ENCODE results near the gene PCNX4. TPM values are rescaled to one million over a fixed set of nuclear protein-coding genes. Genes with fewer than 3 reads are reported as not detected.
A peak's percentile ranks its signal among the peaks of the same experiment; 100 is the strongest.

PCNX4 gene
- total RNA-seq, 3 donors from 2014 or later (not counting 1 experiment from before 2014, with no cell fraction given) = 51.7 to 78.3 (median 58.3) TPM

DNA sequence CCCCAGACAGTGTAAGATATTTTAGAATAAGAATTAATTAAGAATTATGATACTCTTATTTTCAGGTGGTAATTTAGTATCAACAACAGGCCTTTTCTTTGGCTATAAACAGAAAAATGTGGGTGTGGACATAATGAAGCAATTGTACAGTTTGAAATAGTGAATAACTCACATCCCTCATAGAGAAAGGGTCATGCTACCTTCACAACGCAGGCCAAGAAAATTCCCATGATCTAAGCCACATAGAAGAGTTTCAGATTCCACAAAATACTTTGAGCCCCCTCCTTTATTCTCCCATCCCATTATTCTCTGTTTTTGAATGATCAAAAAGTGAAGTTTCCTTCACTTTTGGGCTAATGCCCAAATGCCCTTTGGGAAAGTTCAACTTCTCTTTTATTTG, 97.0 kb downstream of the PCNX4 start:
- Histone ChIP-seq H3K27me3 (ENCODE audit: control insufficient read depth, insufficient read depth, low read length) (no peaks in the 10 kb centered on the region), H3K4me3 (ENCODE audit: low read length) (no peak overlapping the region), H3K27ac (ENCODE audit: low read length) (no peak overlapping the region), H3K9me3 (ENCODE audit: control insufficient read depth, insufficient read depth, low read length) (no peaks in the 10 kb centered on the region), H3K36me3 (ENCODE audit: control insufficient read depth, insufficient read depth, low read length) (no peaks in the 10 kb centered on the region), H3K4me1 (ENCODE audit: control insufficient read depth, insufficient read depth, low read length) (peaks cover under 1% of the 10 kb centered on the region)
- WGBS (ENCODE audit: insufficient coverage) = 100% methylated on average over 1 of the region's 1 CpG
- no peaks in the 10 kb centered on the region for H3K9me3 Mint-ChIP-seq
- intact Hi-C loops (cut with micrococcal nuclease) = no loop called here
- no peaks in the 10 kb centered on the region for H3K36me3 Mint-ChIP-seq
- no peak overlapping the region for H3K27ac Mint-ChIP-seq
- DNase-seq (no peak), ATAC-seq (no peak)
- TF ChIP-seq, protein P1, sequence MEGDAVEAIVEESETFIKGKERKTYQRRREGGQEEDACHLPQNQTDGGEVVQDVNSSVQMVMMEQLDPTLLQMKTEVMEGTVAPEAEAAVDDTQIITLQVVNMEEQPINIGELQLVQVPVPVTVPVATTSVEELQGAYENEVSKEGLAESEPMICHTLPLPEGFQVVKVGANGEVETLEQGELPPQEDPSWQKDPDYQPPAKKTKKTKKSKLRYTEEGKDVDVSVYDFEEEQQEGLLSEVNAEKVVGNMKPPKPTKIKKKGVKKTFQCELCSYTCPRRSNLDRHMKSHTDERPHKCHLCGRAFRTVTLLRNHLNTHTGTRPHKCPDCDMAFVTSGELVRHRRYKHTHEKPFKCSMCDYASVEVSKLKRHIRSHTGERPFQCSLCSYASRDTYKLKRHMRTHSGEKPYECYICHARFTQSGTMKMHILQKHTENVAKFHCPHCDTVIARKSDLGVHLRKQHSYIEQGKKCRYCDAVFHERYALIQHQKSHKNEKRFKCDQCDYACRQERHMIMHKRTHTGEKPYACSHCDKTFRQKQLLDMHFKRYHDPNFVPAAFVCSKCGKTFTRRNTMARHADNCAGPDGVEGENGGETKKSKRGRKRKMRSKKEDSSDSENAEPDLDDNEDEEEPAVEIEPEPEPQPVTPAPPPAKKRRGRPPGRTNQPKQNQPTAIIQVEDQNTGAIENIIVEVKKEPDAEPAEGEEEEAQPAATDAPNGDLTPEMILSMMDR (IDR thresholded peaks at IDR 0.05) = no peak
- H3K4me1 Mint-ChIP-seq = peaks cover 3 to 10% of the 10 kb centered on the region in 2 donors
- H3K27me3 Mint-ChIP-seq (ENCODE audit: low read depth in 2 of 2) = peaks cover 6 to 12% of the 10 kb centered on the region in 2 donors
- no peak overlapping the region for H3K4me3 Mint-ChIP-seq

DNA sequence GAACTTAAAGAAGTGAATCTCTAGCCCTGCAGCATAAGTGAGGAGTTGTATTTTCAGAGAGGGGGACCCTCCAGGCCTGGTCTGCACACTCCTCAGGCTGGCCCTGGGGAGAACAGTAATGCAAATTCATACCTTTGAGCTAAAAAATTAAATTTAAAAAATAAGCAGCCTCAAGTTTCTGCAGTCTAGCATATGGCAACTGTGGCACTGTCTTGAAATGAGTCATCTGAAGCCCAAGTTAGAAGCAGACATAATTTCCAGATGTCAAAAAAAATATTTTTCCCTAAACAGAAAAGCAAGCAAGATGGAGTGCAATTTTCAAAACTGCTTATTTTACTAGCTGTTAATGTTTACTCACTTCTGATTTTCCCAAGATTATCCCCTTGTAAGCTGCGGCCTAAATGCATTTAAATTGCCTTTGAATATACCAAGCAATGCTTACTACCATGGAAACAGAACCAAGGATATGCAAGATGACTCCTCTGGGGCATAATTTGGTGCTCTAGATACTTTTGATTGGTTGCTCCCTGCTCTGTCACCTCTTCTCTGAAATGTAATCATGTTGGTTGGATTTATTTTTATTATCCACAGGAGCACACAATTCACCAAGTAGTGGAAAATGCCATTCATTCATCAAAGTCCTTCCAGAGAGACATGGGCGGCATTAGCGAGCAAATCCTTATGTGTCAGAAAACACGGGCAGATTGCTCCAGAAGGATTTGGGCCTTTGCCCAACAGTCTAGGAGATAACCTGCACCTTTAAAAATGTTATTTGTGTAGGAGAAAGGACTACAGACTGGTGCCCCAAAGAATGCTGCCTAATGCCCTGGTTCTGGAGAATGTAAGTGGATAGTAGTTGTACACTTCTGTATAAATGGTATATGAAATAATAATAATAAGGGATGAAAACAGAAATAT, 98.5 kb downstream of the PCNX4 start:
- no peak overlapping the region for H3K4me3 ChIP-seq (ENCODE audit: low read length)
- no peaks in the 10 kb centered on the region for H3K27me3 ChIP-seq (ENCODE audit: control insufficient read depth, insufficient read depth, low read length)
- Mint-ChIP-seq H3K27me3 (ENCODE audit: low read depth in 2 of 2) (peaks cover 6 to 14% of the 10 kb centered on the region in 2 donors), H3K27ac (no peak overlapping the region), H3K9me3 (no peaks in the 10 kb centered on the region), H3K4me1 (no peaks in the 10 kb centered on the region), H3K36me3 (no peaks in the 10 kb centered on the region), H3K4me3 (no peak overlapping the region)
- ATAC-seq (no peak), DNase-seq (no peak)
- H3K27ac ChIP-seq (ENCODE audit: low read length) = no peak overlapping the region
- H3K4me1 ChIP-seq (ENCODE audit: control insufficient read depth, insufficient read depth, low read length) = no peaks in the 10 kb centered on the region
- WGBS (ENCODE audit: insufficient coverage) = 94% methylated on average over 4 of the region's 4 CpGs
- no peaks in the 10 kb centered on the region for H3K9me3 ChIP-seq (ENCODE audit: control insufficient read depth, insufficient read depth, low read length)
- intact Hi-C loops (cut with micrococcal nuclease) = no loop called here
- TF ChIP-seq, protein P1 (IDR thresholded peaks at IDR 0.05) = no peak
- H3K36me3 ChIP-seq (ENCODE audit: control insufficient read depth, insufficient read depth, low read length) = no peaks in the 10 kb centered on the region

DNA sequence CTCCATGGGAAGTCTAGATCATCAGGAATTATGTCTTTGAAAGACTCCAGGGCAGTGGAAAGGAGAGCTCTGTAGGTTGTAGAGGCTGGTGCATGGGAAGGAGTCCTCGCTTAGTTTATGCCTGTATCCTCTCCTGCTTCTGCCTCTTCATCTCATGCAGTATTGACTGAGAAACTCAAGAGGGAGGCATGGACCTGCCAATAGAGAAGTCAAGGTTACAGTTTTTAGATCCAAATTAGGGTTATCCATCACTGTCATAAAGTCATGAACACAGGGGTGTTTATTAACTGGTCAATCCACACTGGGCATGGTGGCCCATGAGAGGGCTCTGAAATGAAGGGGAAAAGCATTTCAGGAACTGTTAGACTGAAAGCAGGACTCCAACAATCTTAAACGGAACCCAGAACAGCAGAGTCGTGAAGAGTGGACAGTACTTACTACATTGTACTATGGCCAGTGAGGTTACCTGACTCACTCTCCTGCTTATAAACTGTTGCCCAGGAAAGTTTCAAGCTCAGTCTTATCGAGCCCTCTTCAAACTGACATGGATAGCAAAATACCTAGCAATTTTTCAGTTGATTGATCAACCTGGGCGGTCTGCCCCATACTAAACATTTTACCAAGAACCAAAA, 103.6 kb downstream of the PCNX4 start:
- peaks cover 7 to 29% of the 10 kb centered on the region in 2 donors for H3K27me3 Mint-ChIP-seq (ENCODE audit: low read depth in 2 of 2)
- peaks cover 3% of the 10 kb centered on the region for H3K9me3 ChIP-seq (ENCODE audit: control insufficient read depth, insufficient read depth, low read length)
- ATAC-seq (peak in 2 of 3 donors; percentile 42 to 48), DNase-seq (peak in 1 of 2 donors; percentile 34)
- no peak overlapping the region for H3K27ac ChIP-seq (ENCODE audit: low read length)
- H3K4me1 ChIP-seq (ENCODE audit: control insufficient read depth, insufficient read depth, low read length) = no peaks in the 10 kb centered on the region
- H3K36me3 ChIP-seq (ENCODE audit: control insufficient read depth, insufficient read depth, low read length) = no peaks in the 10 kb centered on the region
- H3K27me3 ChIP-seq (ENCODE audit: control insufficient read depth, insufficient read depth, low read length) = no peaks in the 10 kb centered on the region
- H3K27ac Mint-ChIP-seq = no peak overlapping the region
- TF ChIP-seq, protein P1 (IDR thresholded peaks at IDR 0.05) = no peak
- peaks cover 14% of the 10 kb centered on the region for H3K36me3 Mint-ChIP-seq
- H3K4me1 Mint-ChIP-seq = no peaks in the 10 kb centered on the region
- H3K4me3 Mint-ChIP-seq = no peak overlapping the region
- intact Hi-C loops (cut with micrococcal nuclease) = loop anchor here (5.0 kb wide), 1 partner anchor 367 kb away; no protein-coding TSS in a partner anchor
- peaks cover 3 to 7% of the 10 kb centered on the region in 2 donors for H3K9me3 Mint-ChIP-seq
- H3K4me3 ChIP-seq (ENCODE audit: low read length) = no peak overlapping the region
- WGBS (ENCODE audit: insufficient coverage) = 89% methylated on average over 4 of the region's 5 CpGs
